Esophagus squamous epithelium (tissue), 5 donors: ENCODE results near the gene MZF1. TPM values are rescaled to one million over a fixed set of nuclear protein-coding genes. Genes with fewer than 3 reads are reported as not detected.

Source experiments
- DNase-seq: peaks from one replicate; lab custom pipeline; 2025; lab: John Stamatoyannopoulos, UW
- H3K27ac ChIP-seq, 4 donors: fragments of 200-600 bp; sonication (generic); one replicate each; pipeline ENCODE4 v1.5.1; 2016 to 2019; ENCODE audit warnings: mild to moderate bottlenecking in 1 of 4
- H3K27me3 ChIP-seq, 4 donors: fragments of 200-600 bp; sonication (generic); 1 replicate in 3 of 4; 2 replicates in 1 of 4; pipeline versions ENCODE4 v1.5.1 to v1.6.0; 2017 to 2021; ENCODE audit warnings: antibody characterized with exemption in 1 of 4
- H3K36me3 ChIP-seq, 3 donors: fragments of 200-600 bp; sonication (generic); one replicate each; pipeline ENCODE4 v1.5.1; 2016 to 2019
- H3K4me1 ChIP-seq, 3 donors: fragments of 200-600 bp; sonication (generic); one replicate each; pipeline ENCODE4 v1.5.1; 2017 to 2019
- H3K4me3 ChIP-seq, 4 donors: fragments of 200-600 bp; sonication (generic); 1 replicate in 3 of 4; 2 replicates in 1 of 4; pipeline ENCODE4 v1.5.1; 2016 to 2019; ENCODE audit warnings: mild to moderate bottlenecking in 2 of 4, moderate library complexity in 1 of 4
- H3K9me3 ChIP-seq, 3 donors: fragments of 200-600 bp; sonication (generic); one replicate each; pipeline ENCODE4 v1.5.1; 2016 to 2019
- POLR2A ChIP-seq, 4 donors: fragments of 450-650 bp; IDR thresholded peaks; one replicate each; pipeline ENCODE4 v1.6.1; 2017; ENCODE audit warnings: antibody characterized with exemption in 4 of 4, mild to moderate bottlenecking in 4 of 4, moderate library complexity in 3 of 4
- whole genome bisulfite sequencing, 2 donors: methylation state at CpG; one replicate each; pipeline ENCODE4 v1.1.5; 2018; 5-methylcytosine and 5-hydroxymethylcytosine counted together
- intact Hi-C: fragments of 100-400 bp; cut with DNase I; formaldehyde crosslinking; loops from one replicate; pipeline ENCODE4 v1.15.0; 2022
- small RNA-seq, 4 donors: library from RNA; depleted of rRNA; stranded (forward); fragments of <200 nt; gene quantifications; one replicate each; pipeline ENCODE3, GENCODE V24; 2016
- total RNA-seq, 4 donors: library from RNA; depleted of rRNA; stranded (reverse); fragments of >200 nt; gene quantifications; one replicate each; pipeline ENCODE4 v1.1.0, GENCODE V29; 2016
- TF ChIP-seq, protein P1 (sequence below), 6 experiments: fragments of 450-650 bp in 4 of 6; fragments of 200-600 bp in 2 of 6; sonication (generic) in 2 of 6; IDR thresholded peaks; one replicate each; pipeline ENCODE4 v1.5.1; 2016 to 2019; ENCODE audit warnings: antibody characterized with exemption in 6 of 6, mild to moderate bottlenecking in 4 of 6, moderate library complexity in 4 of 6
- donor health status: DM: yes; HTN: yes; CAD: no.

The MZF1 gene
- total RNA-seq, 4 donors from 2014 or later: 11.8 to 30.9 (median 21.7) TPM

DNA sequence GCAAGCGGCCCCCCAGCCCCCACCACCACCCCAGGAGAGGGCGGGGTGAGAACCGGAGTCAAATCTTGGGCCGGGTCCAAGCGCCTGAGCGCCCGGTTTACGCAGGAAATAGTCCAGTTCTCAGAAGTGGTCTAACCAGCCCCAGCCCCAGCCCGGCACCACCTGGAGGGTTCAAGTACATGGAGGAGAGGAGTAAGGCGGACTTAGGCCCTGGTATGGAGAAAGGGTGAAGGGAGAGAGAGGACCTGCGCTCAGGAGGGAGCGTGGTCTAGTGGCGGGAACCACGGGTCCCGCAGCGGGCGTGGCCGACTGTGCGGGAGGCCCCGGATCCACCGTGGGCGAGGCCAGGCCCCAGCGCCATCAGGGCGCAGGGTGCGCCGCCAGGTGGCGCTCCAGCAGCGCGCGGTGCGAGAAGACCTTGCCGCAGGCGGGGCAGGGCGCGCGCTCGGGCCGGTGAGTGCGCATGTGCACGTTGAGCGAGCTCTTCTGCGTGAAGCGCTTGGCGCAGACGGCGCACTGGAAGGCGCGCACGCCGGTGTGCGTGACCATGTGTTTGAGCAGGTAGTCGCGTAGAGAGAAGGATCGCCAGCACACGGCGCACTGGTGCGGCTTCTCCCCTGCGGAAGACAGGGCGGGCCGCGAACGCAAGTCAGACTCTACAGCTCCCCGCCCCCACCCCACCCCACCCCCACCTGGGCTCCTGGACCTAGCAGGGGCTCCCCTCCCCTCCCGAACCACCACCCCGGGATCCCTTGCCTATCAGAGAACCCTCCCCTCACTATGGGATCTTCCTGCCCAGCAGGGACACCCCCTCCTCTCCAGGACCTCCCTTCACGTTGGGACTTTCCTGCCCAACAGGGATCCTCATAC is 59.2 kb downstream of the MZF1 start:
- H3K4me1 ChIP-seq: peaks cover 23 to 59% (median 34%) of the 10 kb centered on the region in 3 donors

DNA sequence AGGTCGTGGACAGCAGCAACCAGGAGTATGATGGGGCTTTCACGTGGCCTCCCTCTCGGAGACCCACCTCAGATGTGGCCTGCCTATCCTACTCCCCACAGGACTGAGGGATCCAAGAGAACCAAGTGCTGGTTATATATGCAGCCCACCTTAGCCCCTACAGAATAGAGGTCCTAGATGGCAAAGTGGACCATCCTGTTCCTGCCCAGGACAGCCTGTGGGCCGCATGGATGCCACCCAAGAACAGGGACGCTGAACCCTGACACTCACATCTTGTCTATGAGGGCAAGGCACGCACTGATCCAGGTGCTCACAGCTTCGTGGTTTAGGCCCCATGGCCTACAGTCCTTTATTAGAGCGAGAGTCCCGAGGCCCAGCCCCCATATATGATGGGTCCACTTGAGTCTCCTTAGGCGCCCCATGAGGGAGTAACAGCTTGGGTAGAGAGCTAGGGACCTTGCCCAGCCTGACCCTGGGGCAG is 59.9 kb downstream of the MZF1 start:
- TF ChIP-seq, protein P1, sequence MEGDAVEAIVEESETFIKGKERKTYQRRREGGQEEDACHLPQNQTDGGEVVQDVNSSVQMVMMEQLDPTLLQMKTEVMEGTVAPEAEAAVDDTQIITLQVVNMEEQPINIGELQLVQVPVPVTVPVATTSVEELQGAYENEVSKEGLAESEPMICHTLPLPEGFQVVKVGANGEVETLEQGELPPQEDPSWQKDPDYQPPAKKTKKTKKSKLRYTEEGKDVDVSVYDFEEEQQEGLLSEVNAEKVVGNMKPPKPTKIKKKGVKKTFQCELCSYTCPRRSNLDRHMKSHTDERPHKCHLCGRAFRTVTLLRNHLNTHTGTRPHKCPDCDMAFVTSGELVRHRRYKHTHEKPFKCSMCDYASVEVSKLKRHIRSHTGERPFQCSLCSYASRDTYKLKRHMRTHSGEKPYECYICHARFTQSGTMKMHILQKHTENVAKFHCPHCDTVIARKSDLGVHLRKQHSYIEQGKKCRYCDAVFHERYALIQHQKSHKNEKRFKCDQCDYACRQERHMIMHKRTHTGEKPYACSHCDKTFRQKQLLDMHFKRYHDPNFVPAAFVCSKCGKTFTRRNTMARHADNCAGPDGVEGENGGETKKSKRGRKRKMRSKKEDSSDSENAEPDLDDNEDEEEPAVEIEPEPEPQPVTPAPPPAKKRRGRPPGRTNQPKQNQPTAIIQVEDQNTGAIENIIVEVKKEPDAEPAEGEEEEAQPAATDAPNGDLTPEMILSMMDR (IDR thresholded peaks at IDR 0.05): no peak
- no peak for TF ChIP-seq POLR2A (IDR thresholded peaks at IDR 0.05)
- Histone ChIP-seq H3K4me3 (peak overlapping the region in 3 of 4 donors; percentile 41 to 69 (median 46)), H3K27me3 (no peaks in the 10 kb centered on the region), H3K27ac (peak overlapping the region; percentile 62 to 83 (median 74)), H3K36me3 (peaks cover 0 to 22% (median 14%) of the 10 kb centered on the region in 3 donors), H3K4me1 (peaks cover 17 to 52% (median 28%) of the 10 kb centered on the region in 3 donors), H3K9me3 (no peaks in the 10 kb centered on the region)
- intact Hi-C loops: no loop called here
- DNase-seq: no peak
- WGBS, 2 donors: 70 to 92% methylated on average over 2 to 4 of the region's 10 CpGs

More for the DNA sequence above, 59.2 kb downstream of the MZF1 start:
- peak overlapping the region; percentile 62 to 83 (median 74) for H3K27ac ChIP-seq
- H3K36me3 ChIP-seq: peaks cover 0 to 22% (median 14%) of the 10 kb centered on the region in 3 donors
- intact Hi-C loops: no loop called here
- DNase-seq: no peak
- H3K9me3 ChIP-seq: no peaks in the 10 kb centered on the region
- peak in 1 of 4 donors; percentile 48 for TF ChIP-seq POLR2A (IDR thresholded peaks at IDR 0.05)
- TF ChIP-seq, protein P1 (IDR thresholded peaks at IDR 0.05): peak; percentile 87 to 99 (median 98)
- H3K4me3 ChIP-seq: peak overlapping the region; percentile 7 to 69 (median 44)
- H3K27me3 ChIP-seq: no peaks in the 10 kb centered on the region
- WGBS, 2 donors: 8 to 47% methylated on average over 9 to 14 of the region's 66 CpGs

Small RNA genes within 50 kb of the gene (small RNA-seq; reads per million reads assigned to genes)
- gene MIR6807 (0 to 0.27 (median 0.04) reads per million in 4 donors), gene RN7SL525P (0 reads per million in 4 donors)

Other genes starting within 250 kb of the MZF1 start
- gene ZSCAN22, start 246.3 kb downstream of the MZF1 start, total RNA-seq: 1 to 10 TPM; 2.2 to 3.2 (median 2.9) TPM
- 10 to 100 TPM in 2 of 4 donors, 1 to 10 TPM in 1, not detected in 1; 1.1 to 25.1 (median 13.9) TPM for gene A1BG, start 219.8 kb downstream of the MZF1 start, total RNA-seq
- gene ZNF497, start 210.6 kb downstream of the MZF1 start, total RNA-seq: 1 to 10 TPM in 3 of 4 donors, under 1 TPM in 1; 0.87 to 1.9 (median 1.4) TPM
- 1 to 10 TPM; 2.4 to 6.7 (median 3.3) TPM for gene ZNF837, start 192.3 kb downstream of the MZF1 start, total RNA-seq
- 1,000 to 10,000 TPM; 1,292 to 2,917 (median 1,952) TPM for gene RPS5, start 186.1 kb downstream of the MZF1 start, total RNA-seq
- gene RNF225, start 177.7 kb downstream of the MZF1 start, total RNA-seq: 10 to 100 TPM in 2 of 4 donors, 1 to 10 TPM in 2; 5.0 to 30.5 (median 15.7) TPM
- 10 to 100 TPM in 2 of 4 donors, 1 to 10 TPM in 2; 8.5 to 13.4 (median 9.4) TPM for gene ZNF584, start 164.7 kb downstream of the MZF1 start, total RNA-seq
- 1 to 10 TPM; 2.0 to 5.3 (median 2.4) TPM for gene ZNF132, start 133.2 kb downstream of the MZF1 start, total RNA-seq
- 10 to 100 TPM in 1 of 4 donors, 1 to 10 TPM in 3; 6.5 to 10.1 (median 8.0) TPM for gene ZNF324B, start 121.7 kb downstream of the MZF1 start, total RNA-seq
- 10 to 100 TPM; 13.5 to 25.4 (median 20.2) TPM for gene ZNF324, start 106.3 kb downstream of the MZF1 start, total RNA-seq
- gene ZNF446, start 97.0 kb downstream of the MZF1 start, total RNA-seq: 10 to 100 TPM in 3 of 4 donors, 1 to 10 TPM in 1; 6.0 to 13.3 (median 12.1) TPM
- 1 to 10 TPM; 1.9 to 5.3 (median 2.6) TPM for gene SLC27A5, start 61.3 kb downstream of the MZF1 start, total RNA-seq
- 10 to 100 TPM in 1 of 4 donors, 1 to 10 TPM in 3; 6.9 to 11.1 (median 8.3) TPM for gene ZBTB45, start 53.5 kb downstream of the MZF1 start, total RNA-seq
- 100 to 1,000 TPM; 150 to 198 (median 179) TPM for gene TRIM28, start 29.3 kb downstream of the MZF1 start, total RNA-seq
- 10 to 100 TPM; 76.5 to 99.5 (median 86.6) TPM for gene CHMP2A, start 18.2 kb downstream of the MZF1 start, total RNA-seq
- 10 to 100 TPM; 22.0 to 37.4 (median 24.7) TPM for gene UBE2M, start 14.7 kb downstream of the MZF1 start, total RNA-seq